K562 (cell line): ENCODE data around the gene INPP5E. TPM values are rescaled to one million over a fixed set of nuclear protein-coding genes. Genes with fewer than 3 reads are reported as not detected.

Experiments used
- KLF1 ChIP-seq: fragments of 450-650 bp; IDR thresholded peaks from 2 replicates; pipeline ENCODE4 v1.6.1; 2016; ENCODE audit warnings: missing genetic modification characterization, missing compliant biosample characterization
- SPI1 ChIP-seq: IDR thresholded peaks from 2 replicates; pipeline ENCODE4 v1.6.1; 2011; ENCODE audit warnings: low read depth, low read length, control low read depth, borderline replicate concordance
- ZBTB7A ChIP-seq: IDR thresholded peaks from 2 replicates; pipeline ENCODE4 v1.6.1; 2011; ENCODE audit warnings: low read depth, mild to moderate bottlenecking, low read length, moderate library complexity, borderline replicate concordance; ENCODE audit not compliant: control insufficient read depth
- polyA plus RNA-seq, 8 experiments: library from polyadenylated mRNA; depleted of rRNA in 4 of 8; stranded (reverse) in 5 of 8; unstranded in 3 of 8; fragments of >200 nt; fragmentation: Nextera tagmentation in 2 of 8; fragmentation: Illumina TruSeq in 1 of 8; extraction: Ambion mirVana in 2 of 8; extraction: Trizol in 1 of 8; gene quantifications; 2 replicates each; pipeline versions ENCODE4 v1.2.1 to v1.2.3, GENCODE V29; 2011 to 2014; ENCODE audit warnings: inconsistent platforms in 1 of 8, missing spikeins in 1 of 8
- total RNA-seq, 7 experiments: library from RNA; depleted of rRNA in 6 of 7; stranded (reverse); fragments of >200 nt in 6 of 7; fragmentation: Illumina TruSeq in 2 of 7; extraction: Trizol in 2 of 7; gene quantifications; 2 replicates each; pipeline versions ENCODE4 v1.2.1 to v1.2.3, GENCODE V29; 2011 to 2021; ENCODE audit warnings: low replicate concordance in 1 of 7
- TF ChIP-seq, protein P1 (sequence below): IDR thresholded peaks from 2 replicates; pipeline ENCODE4 v1.6.1; 2011; ENCODE audit warnings: borderline replicate concordance, low read depth, mild to moderate bottlenecking, moderate library complexity, low read length; ENCODE audit not compliant: insufficient read depth, poor library complexity, severe bottlenecking
- TF ChIP-seq, protein P2 (sequence below): fragments of 450-650 bp; IDR thresholded peaks from 2 replicates; pipeline ENCODE4 v1.6.1; 2016; ENCODE audit warnings: mild to moderate bottlenecking, moderate library complexity
- TF ChIP-seq, protein P3 (sequence below), 2 experiments: IDR thresholded peaks; 2 replicates each; pipeline ENCODE4 v1.6.1; 2012; ENCODE audit warnings: improper control_type of control experiment in 2 of 2, low read depth in 2 of 2, low read length in 2 of 2, borderline replicate concordance in 1 of 2
- TF ChIP-seq, protein P4 (sequence below): fragments of 250-450 bp; sonication (Bioruptor Pico); IDR thresholded peaks from 2 replicates; pipeline ENCODE4 v1.4.0; 2020; ENCODE audit warnings: mild to moderate bottlenecking

Gene INPP5E
- total and polyA plus RNA-seq, 9 of the 15 experiments (the other 6 are each of a cell fraction or from before 2014, with no cell fraction given) = 0.38 to 17.4 (median 4.9) TPM

DNA sequence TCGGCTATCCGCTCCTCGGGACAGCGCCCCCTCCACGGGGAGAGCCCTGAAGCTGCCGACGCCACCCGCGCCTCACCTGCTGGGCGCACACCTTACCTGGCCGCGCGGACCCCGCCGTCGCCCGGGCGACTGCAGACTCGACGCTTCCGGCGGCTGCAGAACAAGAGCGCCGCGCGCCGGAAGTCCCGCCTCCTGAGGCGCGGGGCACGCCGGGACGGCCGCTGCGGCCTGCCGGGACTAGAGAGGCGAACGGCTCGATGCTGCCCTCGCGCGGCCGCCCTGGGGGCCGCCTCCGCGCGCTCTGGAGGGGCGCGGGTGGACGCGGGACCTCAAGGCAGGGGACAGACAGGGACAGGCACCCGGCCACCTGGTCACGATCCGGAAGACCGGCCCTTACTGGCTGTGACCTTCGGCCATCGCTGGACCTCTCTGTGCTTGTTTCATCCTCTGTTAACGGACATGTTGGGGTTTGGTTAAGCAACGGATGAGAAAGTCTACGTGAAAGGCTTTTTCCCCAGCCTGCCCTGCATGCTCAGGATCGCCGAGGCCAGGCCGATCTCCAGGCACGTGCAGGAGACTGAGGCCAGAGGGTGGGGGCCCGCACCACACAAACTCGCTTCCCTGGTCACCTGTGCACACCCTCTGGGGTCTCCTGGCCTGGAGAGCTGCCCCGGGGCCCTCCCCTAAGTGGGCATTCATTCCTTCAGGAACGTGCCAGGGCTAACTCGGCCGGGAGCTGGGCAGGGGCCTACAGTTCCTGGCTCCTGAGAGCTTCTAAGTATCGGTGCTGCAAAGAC lies 39.4 kb downstream of the INPP5E start, which contains the start of gene SNAPC4 (continued):
- TF ChIP-seq, protein P1, sequence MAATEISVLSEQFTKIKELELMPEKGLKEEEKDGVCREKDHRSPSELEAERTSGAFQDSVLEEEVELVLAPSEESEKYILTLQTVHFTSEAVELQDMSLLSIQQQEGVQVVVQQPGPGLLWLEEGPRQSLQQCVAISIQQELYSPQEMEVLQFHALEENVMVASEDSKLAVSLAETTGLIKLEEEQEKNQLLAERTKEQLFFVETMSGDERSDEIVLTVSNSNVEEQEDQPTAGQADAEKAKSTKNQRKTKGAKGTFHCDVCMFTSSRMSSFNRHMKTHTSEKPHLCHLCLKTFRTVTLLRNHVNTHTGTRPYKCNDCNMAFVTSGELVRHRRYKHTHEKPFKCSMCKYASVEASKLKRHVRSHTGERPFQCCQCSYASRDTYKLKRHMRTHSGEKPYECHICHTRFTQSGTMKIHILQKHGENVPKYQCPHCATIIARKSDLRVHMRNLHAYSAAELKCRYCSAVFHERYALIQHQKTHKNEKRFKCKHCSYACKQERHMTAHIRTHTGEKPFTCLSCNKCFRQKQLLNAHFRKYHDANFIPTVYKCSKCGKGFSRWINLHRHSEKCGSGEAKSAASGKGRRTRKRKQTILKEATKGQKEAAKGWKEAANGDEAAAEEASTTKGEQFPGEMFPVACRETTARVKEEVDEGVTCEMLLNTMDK = peak; percentile 30
- TF ChIP-seq, protein P2, sequence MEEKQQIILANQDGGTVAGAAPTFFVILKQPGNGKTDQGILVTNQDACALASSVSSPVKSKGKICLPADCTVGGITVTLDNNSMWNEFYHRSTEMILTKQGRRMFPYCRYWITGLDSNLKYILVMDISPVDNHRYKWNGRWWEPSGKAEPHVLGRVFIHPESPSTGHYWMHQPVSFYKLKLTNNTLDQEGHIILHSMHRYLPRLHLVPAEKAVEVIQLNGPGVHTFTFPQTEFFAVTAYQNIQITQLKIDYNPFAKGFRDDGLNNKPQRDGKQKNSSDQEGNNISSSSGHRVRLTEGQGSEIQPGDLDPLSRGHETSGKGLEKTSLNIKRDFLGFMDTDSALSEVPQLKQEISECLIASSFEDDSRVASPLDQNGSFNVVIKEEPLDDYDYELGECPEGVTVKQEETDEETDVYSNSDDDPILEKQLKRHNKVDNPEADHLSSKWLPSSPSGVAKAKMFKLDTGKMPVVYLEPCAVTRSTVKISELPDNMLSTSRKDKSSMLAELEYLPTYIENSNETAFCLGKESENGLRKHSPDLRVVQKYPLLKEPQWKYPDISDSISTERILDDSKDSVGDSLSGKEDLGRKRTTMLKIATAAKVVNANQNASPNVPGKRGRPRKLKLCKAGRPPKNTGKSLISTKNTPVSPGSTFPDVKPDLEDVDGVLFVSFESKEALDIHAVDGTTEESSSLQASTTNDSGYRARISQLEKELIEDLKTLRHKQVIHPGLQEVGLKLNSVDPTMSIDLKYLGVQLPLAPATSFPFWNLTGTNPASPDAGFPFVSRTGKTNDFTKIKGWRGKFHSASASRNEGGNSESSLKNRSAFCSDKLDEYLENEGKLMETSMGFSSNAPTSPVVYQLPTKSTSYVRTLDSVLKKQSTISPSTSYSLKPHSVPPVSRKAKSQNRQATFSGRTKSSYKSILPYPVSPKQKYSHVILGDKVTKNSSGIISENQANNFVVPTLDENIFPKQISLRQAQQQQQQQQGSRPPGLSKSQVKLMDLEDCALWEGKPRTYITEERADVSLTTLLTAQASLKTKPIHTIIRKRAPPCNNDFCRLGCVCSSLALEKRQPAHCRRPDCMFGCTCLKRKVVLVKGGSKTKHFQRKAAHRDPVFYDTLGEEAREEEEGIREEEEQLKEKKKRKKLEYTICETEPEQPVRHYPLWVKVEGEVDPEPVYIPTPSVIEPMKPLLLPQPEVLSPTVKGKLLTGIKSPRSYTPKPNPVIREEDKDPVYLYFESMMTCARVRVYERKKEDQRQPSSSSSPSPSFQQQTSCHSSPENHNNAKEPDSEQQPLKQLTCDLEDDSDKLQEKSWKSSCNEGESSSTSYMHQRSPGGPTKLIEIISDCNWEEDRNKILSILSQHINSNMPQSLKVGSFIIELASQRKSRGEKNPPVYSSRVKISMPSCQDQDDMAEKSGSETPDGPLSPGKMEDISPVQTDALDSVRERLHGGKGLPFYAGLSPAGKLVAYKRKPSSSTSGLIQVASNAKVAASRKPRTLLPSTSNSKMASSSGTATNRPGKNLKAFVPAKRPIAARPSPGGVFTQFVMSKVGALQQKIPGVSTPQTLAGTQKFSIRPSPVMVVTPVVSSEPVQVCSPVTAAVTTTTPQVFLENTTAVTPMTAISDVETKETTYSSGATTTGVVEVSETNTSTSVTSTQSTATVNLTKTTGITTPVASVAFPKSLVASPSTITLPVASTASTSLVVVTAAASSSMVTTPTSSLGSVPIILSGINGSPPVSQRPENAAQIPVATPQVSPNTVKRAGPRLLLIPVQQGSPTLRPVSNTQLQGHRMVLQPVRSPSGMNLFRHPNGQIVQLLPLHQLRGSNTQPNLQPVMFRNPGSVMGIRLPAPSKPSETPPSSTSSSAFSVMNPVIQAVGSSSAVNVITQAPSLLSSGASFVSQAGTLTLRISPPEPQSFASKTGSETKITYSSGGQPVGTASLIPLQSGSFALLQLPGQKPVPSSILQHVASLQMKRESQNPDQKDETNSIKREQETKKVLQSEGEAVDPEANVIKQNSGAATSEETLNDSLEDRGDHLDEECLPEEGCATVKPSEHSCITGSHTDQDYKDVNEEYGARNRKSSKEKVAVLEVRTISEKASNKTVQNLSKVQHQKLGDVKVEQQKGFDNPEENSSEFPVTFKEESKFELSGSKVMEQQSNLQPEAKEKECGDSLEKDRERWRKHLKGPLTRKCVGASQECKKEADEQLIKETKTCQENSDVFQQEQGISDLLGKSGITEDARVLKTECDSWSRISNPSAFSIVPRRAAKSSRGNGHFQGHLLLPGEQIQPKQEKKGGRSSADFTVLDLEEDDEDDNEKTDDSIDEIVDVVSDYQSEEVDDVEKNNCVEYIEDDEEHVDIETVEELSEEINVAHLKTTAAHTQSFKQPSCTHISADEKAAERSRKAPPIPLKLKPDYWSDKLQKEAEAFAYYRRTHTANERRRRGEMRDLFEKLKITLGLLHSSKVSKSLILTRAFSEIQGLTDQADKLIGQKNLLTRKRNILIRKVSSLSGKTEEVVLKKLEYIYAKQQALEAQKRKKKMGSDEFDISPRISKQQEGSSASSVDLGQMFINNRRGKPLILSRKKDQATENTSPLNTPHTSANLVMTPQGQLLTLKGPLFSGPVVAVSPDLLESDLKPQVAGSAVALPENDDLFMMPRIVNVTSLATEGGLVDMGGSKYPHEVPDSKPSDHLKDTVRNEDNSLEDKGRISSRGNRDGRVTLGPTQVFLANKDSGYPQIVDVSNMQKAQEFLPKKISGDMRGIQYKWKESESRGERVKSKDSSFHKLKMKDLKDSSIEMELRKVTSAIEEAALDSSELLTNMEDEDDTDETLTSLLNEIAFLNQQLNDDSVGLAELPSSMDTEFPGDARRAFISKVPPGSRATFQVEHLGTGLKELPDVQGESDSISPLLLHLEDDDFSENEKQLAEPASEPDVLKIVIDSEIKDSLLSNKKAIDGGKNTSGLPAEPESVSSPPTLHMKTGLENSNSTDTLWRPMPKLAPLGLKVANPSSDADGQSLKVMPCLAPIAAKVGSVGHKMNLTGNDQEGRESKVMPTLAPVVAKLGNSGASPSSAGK = peak; percentile 38; the same call in 1 of the 2 replicates
- TF ChIP-seq, protein P3, sequence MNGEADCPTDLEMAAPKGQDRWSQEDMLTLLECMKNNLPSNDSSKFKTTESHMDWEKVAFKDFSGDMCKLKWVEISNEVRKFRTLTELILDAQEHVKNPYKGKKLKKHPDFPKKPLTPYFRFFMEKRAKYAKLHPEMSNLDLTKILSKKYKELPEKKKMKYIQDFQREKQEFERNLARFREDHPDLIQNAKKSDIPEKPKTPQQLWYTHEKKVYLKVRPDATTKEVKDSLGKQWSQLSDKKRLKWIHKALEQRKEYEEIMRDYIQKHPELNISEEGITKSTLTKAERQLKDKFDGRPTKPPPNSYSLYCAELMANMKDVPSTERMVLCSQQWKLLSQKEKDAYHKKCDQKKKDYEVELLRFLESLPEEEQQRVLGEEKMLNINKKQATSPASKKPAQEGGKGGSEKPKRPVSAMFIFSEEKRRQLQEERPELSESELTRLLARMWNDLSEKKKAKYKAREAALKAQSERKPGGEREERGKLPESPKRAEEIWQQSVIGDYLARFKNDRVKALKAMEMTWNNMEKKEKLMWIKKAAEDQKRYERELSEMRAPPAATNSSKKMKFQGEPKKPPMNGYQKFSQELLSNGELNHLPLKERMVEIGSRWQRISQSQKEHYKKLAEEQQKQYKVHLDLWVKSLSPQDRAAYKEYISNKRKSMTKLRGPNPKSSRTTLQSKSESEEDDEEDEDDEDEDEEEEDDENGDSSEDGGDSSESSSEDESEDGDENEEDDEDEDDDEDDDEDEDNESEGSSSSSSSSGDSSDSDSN (IDR thresholded peaks at IDR 0.05; ENCODE audit: borderline replicate concordance in 1 of 2, low read depth in 2 of 2, low read length in 2 of 2) = 0 out of 4 replicates have a peak, but pooled peaks of 1 of the 2 experiments have one; percentile 52
- TF ChIP-seq KLF1 (tag) (no peak), SPI1 (no peak), ZBTB7A (peak; percentile 95)
- TF ChIP-seq, protein P4, sequence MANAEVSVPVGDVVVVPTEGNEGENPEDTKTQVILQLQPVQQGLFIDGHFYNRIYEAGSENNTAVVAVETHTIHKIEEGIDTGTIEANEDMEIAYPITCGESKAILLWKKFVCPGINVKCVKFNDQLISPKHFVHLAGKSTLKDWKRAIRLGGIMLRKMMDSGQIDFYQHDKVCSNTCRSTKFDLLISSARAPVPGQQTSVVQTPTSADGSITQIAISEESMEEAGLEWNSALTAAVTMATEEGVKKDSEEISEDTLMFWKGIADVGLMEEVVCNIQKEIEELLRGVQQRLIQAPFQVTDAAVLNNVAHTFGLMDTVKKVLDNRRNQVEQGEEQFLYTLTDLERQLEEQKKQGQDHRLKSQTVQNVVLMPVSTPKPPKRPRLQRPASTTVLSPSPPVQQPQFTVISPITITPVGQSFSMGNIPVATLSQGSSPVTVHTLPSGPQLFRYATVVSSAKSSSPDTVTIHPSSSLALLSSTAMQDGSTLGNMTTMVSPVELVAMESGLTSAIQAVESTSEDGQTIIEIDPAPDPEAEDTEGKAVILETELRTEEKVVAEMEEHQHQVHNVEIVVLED (CRISPR knock-in tag) = peak; percentile 68
